Upper lobe of right lung (tissue), 1 donor: ENCODE data around the gene PRKACA. TPM values are rescaled to one million over a fixed set of nuclear protein-coding genes. Genes with fewer than 3 reads are reported as not detected.
A peak's percentile ranks its signal among the peaks of the same experiment; 100 is the strongest.

Experiments
- ATAC-seq: fragments of 200-7000 bp; cut with Tn5 transposase; one replicate; pipeline ENCODE4 v1.9.1; 2020; ENCODE audit warnings: mild to moderate bottlenecking, moderate library complexity
- DNase-seq: peaks from one replicate; pipeline ENCODE4 v3.0.0-alpha.2; 2020
- H3K27ac ChIP-seq: fragments of 200-600 bp; one replicate; pipeline ENCODE4 v1.8.0; 2022
- H3K27me3 ChIP-seq: fragments of 200-600 bp; one replicate; pipeline ENCODE4 v1.8.0; 2022; ENCODE audit warnings: mild to moderate bottlenecking
- H3K36me3 ChIP-seq: fragments of 200-600 bp; one replicate; pipeline ENCODE4 v1.8.0; 2022
- H3K4me1 ChIP-seq: fragments of 200-600 bp; one replicate; pipeline ENCODE4 v1.8.0; 2022
- H3K4me3 ChIP-seq: fragments of 200-600 bp; one replicate; pipeline ENCODE4 v1.8.0; 2022; ENCODE audit warnings: mild to moderate bottlenecking
- H3K9me3 ChIP-seq: fragments of 200-600 bp; one replicate; pipeline ENCODE4 v1.8.0; 2022
- intact Hi-C: fragments of 100-400 bp; cut with DNase I; formaldehyde crosslinking; loops from one replicate; pipeline ENCODE4 v1.11.0; 2022
- total RNA-seq: library from RNA; stranded (reverse); fragmentation: NEBNext Ultra II Directional; extraction: Animal tissue kit (Norgen Biotek cat#: 25700); gene quantifications from one replicate; pipeline ENCODE4 v1.2.1, GENCODE V29; 2021
- TF ChIP-seq, protein P1 (sequence below): fragments of 200-600 bp; IDR thresholded peaks from one replicate; pipeline ENCODE4 v1.8.0; 2022; ENCODE audit warnings: antibody characterized with exemption
- donor health status: DM: no; HTN: yes; CAD: no; lungs with severe emphysema.

The PRKACA gene
- total RNA-seq, 1 donor from 2014 or later = 85.7 TPM

DNA sequence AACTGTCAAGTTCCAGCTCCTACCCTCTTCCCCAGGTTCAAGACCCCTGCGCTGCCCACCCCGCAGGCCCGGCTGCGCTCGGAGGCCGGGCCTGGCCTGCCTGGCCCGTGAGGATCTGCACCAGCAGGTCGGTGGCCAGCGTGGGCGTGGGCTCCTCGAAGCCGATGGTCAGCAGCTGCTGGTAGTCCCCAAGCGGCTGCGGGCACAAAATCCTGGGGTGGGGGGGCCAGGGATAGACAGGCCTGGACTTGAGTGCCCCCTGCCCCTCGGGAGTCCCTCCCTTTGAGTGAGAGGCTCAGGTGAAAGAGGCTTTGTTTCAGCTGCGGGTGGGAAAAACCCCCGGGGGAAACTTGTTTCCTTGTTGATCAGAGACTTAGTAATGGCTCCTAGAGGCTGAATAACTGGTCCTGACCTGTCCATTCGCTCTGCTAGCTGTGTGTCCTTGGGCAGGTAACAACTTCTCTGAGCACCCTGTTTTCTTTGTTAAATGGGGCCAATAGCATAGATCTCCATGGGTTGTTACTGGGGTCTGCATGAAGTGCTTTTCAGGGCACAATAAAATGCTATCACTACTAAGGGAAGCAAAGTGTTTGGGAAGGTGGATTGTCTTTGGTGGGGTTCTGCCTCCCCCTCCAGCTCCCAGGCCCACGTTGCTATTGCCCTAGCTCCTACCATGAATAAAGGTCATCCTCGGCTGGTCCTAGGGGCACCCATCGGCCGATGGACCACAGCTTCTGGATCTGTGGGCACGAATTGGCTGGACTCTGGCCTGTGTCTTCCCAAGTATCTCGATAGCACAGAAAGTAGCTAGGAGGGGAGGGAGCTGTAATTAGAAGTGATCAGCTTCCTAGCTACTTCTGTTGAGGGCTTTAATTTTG, 35.5 kb downstream of the PRKACA start:
- H3K27me3 ChIP-seq = no peaks in the 10 kb centered on the region
- TF ChIP-seq, protein P1, sequence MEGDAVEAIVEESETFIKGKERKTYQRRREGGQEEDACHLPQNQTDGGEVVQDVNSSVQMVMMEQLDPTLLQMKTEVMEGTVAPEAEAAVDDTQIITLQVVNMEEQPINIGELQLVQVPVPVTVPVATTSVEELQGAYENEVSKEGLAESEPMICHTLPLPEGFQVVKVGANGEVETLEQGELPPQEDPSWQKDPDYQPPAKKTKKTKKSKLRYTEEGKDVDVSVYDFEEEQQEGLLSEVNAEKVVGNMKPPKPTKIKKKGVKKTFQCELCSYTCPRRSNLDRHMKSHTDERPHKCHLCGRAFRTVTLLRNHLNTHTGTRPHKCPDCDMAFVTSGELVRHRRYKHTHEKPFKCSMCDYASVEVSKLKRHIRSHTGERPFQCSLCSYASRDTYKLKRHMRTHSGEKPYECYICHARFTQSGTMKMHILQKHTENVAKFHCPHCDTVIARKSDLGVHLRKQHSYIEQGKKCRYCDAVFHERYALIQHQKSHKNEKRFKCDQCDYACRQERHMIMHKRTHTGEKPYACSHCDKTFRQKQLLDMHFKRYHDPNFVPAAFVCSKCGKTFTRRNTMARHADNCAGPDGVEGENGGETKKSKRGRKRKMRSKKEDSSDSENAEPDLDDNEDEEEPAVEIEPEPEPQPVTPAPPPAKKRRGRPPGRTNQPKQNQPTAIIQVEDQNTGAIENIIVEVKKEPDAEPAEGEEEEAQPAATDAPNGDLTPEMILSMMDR = no peak
- H3K4me1 ChIP-seq = peaks cover 17% of the 10 kb centered on the region
- no peaks in the 10 kb centered on the region for H3K9me3 ChIP-seq
- intact Hi-C loops = no loop called here
- H3K36me3 ChIP-seq = no peaks in the 10 kb centered on the region
- DNase-seq (peak; percentile 89), ATAC-seq (peak; percentile 40)
- H3K27ac ChIP-seq = peak overlapping the region; percentile 93
- peak overlapping the region; percentile 91 for H3K4me3 ChIP-seq

DNA sequence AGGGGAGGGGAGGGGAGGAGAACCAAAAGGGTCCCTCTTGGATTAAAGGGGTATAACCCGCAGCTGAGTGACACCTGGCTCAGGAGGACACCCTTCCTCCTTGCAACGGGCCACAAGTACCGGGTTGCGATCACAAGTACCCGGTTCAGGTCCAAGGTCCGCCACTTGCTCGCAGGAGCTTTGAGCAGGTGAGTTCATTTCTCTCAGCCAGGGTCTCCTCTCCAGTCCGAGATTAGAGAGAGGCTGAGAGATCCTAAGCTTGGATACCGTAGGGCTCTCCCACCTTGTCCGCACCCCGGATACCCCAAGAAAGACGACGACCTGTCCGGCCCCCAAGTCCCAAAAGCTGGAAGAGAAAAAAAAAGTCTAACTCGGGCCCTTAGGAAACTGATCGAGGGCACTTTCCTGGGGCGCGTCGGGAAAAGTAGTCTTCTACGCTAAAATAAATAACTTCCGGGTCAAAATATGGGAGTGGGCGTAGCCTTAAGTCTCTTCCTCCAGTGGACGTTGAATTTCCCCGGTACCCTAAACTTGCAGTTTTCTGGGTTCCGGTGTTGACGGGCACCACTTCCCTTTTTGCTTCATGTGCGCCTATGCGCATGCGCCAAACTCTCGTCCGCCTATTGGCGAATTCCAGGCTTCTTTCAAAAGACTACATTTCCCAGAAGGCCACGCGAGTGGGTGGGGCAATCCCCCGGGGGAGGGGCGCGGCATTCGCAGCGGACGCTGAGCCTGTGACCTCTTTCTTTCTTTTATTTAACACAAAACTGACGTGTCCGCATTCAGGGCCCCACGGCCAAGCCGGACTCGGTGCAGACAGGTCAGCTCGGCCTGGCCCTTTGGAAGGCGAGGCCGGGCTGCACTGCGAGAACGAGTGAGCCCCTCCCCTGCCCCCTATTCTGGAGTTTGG, 36.4 kb downstream of the PRKACA start:
- intact Hi-C loops = no loop called here

DNA sequence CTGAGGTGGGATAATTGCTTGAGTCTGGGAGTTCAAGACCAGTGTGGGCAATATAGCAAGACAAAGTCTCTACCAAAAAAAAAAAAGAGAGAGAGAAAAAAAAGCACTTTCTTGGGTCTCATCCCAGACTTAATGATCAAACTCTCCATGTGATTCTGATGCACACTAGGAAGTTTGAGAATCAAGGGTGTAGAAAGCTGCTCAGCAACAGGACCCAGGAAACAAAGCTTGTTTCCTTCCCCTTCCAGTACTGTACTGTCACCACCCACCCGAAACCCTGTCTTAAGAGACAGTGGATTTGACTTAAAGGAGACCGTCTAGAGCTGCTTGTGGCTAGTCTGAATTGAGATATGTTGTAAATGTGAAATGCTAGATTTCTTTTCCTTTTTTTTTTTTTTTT, 39.2 kb downstream of the PRKACA start:
- Histone ChIP-seq H3K9me3 (no peaks in the 10 kb centered on the region), H3K36me3 (no peaks in the 10 kb centered on the region), H3K4me1 (peaks cover 23% of the 10 kb centered on the region), H3K4me3 (no peak overlapping the region), H3K27me3 (no peaks in the 10 kb centered on the region), H3K27ac (no peak overlapping the region)
- no peak for DNase-seq
- intact Hi-C loops = no loop called here
- TF ChIP-seq, protein P1 = no peak
- ATAC-seq = no peak

More for the DNA sequence above, 36.4 kb downstream of the PRKACA start:
- Histone ChIP-seq H3K27me3 (no peaks in the 10 kb centered on the region), H3K4me1 (peaks cover 17% of the 10 kb centered on the region), H3K27ac (peak overlapping the region; percentile 93), H3K36me3 (no peaks in the 10 kb centered on the region), H3K4me3 (peak overlapping the region; percentile 91), H3K9me3 (no peaks in the 10 kb centered on the region)
- ATAC-seq = peak; percentile 94
- DNase-seq = peak; percentile 99
- TF ChIP-seq, protein P1 = no peak

DNA sequence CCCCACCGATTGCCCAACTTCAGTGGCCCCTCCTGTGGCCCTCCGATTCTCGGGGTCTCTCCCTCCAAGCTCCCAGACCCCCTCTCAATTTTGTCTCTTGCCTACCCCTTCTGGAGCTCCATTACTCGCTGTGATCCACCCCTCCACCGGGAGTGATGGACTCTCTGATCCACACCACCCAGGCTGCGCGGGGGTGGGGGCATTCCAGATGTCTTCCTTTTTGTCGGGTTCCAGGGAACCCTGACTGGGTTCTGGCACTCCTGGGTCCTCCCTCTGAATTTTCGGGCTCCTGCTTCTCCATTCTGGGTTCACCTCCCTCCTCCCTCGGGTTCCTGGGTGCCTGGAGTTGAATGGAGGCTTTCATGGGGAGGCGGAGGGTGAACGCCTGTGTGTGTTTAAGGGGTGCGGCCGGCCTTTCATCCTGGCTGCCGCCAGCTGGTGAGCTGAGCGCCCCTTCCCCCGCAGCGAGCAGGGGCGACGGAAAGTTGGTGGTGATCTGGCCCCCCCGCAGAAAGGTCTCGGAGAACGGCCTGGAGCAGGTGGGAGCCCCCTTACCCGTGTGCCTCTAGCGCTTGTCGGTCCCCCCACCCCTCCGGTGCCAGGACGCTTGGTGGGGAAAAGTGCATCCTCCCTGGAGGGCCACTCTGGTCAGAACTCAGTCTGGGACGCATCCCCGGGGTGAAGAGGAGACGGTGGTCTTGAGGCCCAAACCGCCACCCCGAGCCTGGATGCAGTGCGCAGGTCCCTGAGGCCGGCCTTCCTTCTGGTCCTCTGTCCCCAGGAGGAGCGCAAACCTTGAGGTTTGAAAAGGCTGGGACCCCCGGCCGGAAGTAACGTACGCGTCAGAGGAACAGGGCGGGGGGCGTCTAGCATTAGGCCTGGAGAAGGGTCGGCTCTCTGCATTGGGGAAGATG, 43.4 kb downstream of the PRKACA start:
- peak; percentile 69 for DNase-seq
- TF ChIP-seq, protein P1 = no peak
- no peaks in the 10 kb centered on the region for H3K9me3 ChIP-seq
- no peaks in the 10 kb centered on the region for H3K27me3 ChIP-seq
- H3K36me3 ChIP-seq = no peaks in the 10 kb centered on the region
- intact Hi-C loops = no loop called here
- peak overlapping the region; percentile 89 for H3K27ac ChIP-seq
- ATAC-seq = no peak
- peaks cover 24% of the 10 kb centered on the region for H3K4me1 ChIP-seq
- peak overlapping the region; percentile 77 for H3K4me3 ChIP-seq
